ENCODE data around the gene C2orf49. TPM values are rescaled to one million over a fixed set of nuclear protein-coding genes. Genes with fewer than 3 reads are reported as not detected.

C2orf49 gene
- total RNA-seq, 1 experiment from 2014 or later: 17.2 TPM

GRCh38 chr2:105327690-105328089, 9.7 kb upstream of the C2orf49 start:
- ChIA-PET POLR2A (no interaction called here), CTCF (no interaction called here), RAD21 (ENCODE audit: low non-redundant PET in 1 of 2, low total read pairs in 2 of 2, uncharacterized antibody in 2 of 2, unreplicated experiment in 2 of 2) (no interaction called here)
- Histone ChIP-seq H3K27me3 (ENCODE audit: insufficient read depth, low read length) (no peaks in the 10 kb centered on the region), H3K27ac (ENCODE audit: low read depth, low read length) (no peak overlapping the region), H3K4me1 (ENCODE audit: control insufficient read depth in 1 of 2, insufficient read depth in 2 of 2, low read length in 2 of 2) (peaks cover 12 to 26% of the 10 kb centered on the region in 2 experiments), H4K20me1 (ENCODE audit: insufficient read depth) (no peaks in the 10 kb centered on the region), H3K79me2 (ENCODE audit: insufficient read depth, low read length) (peaks cover 64% of the 10 kb centered on the region), H3K36me3 (ENCODE audit: control insufficient read depth in 1 of 2, insufficient read depth in 2 of 2, low read length in 2 of 2) (no peaks in the 10 kb centered on the region), H2AFZ (ENCODE audit: low read depth, low read length, poor library complexity, severe bottlenecking) (no peak overlapping the region), H3K9me2 (ENCODE audit: insufficient read depth) (no peaks in the 10 kb centered on the region), H3K9me3 (ENCODE audit: control insufficient read depth in 1 of 2, insufficient read depth in 1 of 2, low read depth in 1 of 2, low read length in 2 of 2) (no peaks in the 10 kb centered on the region), H3K4me2 (ENCODE audit: low read length) (peak overlapping the region; percentile 71; the same call in 1 of the 2 replicates), H3K4me3 (replicated peaks in 1 of 2; ENCODE audit: low read depth in 1 of 2, low read length in 2 of 2) (no peak overlapping the region), H3K9ac (ENCODE audit: low read length) (no peak overlapping the region)
- DNase-seq (ENCODE audit: low read depth, low spot score) (no peak), ATAC-seq (no peak)
- TSS peak; percentile 23 for BruUV-seq (replicated peaks)
- TF ChIP-seq ZNF274 (IDR thresholded peaks at IDR 0.05; ENCODE audit: low read depth, low read length): no peak
- TF ChIP-seq SIN3A (IDR thresholded peaks at IDR 0.05; ENCODE audit: low read depth): no peak
- TF ChIP-seq SP1 (IDR thresholded peaks at IDR 0.05; ENCODE audit: low read depth): no peak
- TF ChIP-seq CTCF (IDR thresholded peaks at IDR 0.05 in 2 of 3, conservative IDR thresholded peaks at IDR 0.05 in 1 of 3; ENCODE audit: borderline replicate concordance in 1 of 3, insufficient read depth in 1 of 3, low read depth in 2 of 3, low read length in 2 of 3): no peak
- no peak for TF ChIP-seq CBX3 (IDR thresholded peaks at IDR 0.05; ENCODE audit: low read depth)
- TF ChIP-seq YY1 (IDR thresholded peaks at IDR 0.05; ENCODE audit: extremely low read depth, insufficient replicate concordance, low read depth, low read length): no peak
- intact Hi-C loops (cut with micrococcal nuclease): no loop called here
